Neural progenitor cell (in vitro differentiated cells): ENCODE results near the gene GPR84. TPM values are rescaled to one million over a fixed set of nuclear protein-coding genes. Genes with fewer than 3 reads are reported as not detected.

Experiments
- DNase-seq: peaks from one replicate; pipeline ENCODE4 v3.0.0-alpha.2; 2016; ENCODE audit warnings: low spot score
- H2AFZ ChIP-seq: fragments of 200-600 bp; sonication (generic); replicated peaks from 2 replicates; pipeline ENCODE4 v1.6.1; 2016; ENCODE audit warnings: antibody characterized with exemption
- H3F3A ChIP-seq: fragments of 200-600 bp; sonication (generic); 2 replicates; pipeline ENCODE4 v1.6.1; 2016; ENCODE audit warnings: antibody characterized with exemption, low read depth
- H3K27ac ChIP-seq: fragments of 200-600 bp; sonication (generic); 2 replicates; pipeline ENCODE4 v1.5.1; 2016; ENCODE audit warnings: mild to moderate bottlenecking
- H3K27me3 ChIP-seq: fragments of 200-600 bp; sonication (generic); 2 replicates; pipeline ENCODE4 v1.6.1; 2016; ENCODE audit warnings: mild to moderate bottlenecking, moderate library complexity
- H3K36me3 ChIP-seq: fragments of 200-600 bp; sonication (generic); 2 replicates; pipeline ENCODE4 v1.5.1; 2016
- H3K4me1 ChIP-seq: fragments of 200-600 bp; sonication (generic); 2 replicates; pipeline ENCODE4 v1.6.1; 2016; ENCODE audit warnings: mixed run types
- H3K4me2 ChIP-seq: fragments of 200-600 bp; sonication (generic); 2 replicates; pipeline ENCODE4 v1.6.1; 2016
- H3K4me3 ChIP-seq: fragments of 200-600 bp; sonication (generic); 2 replicates; pipeline ENCODE4 v1.5.1; 2016
- H3K79me2 ChIP-seq: fragments of 200-600 bp; sonication (generic); 2 replicates; pipeline ENCODE4 v1.6.1; 2016; ENCODE audit warnings: low read depth
- H3K9ac ChIP-seq: fragments of 200-600 bp; sonication (generic); 2 replicates; pipeline ENCODE4 v1.6.1; 2016
- H3K9me3 ChIP-seq: fragments of 200-600 bp; sonication (generic); 2 replicates; pipeline ENCODE4 v1.5.1; 2016; ENCODE audit warnings: low read depth
- H4K20me1 ChIP-seq: fragments of 200-600 bp; sonication (generic); 2 replicates; pipeline ENCODE4 v1.6.1; 2016; ENCODE audit warnings: low read depth
- H3K27ac Mint-ChIP-seq: 3 replicates; pipeline ENCODE4 v1.8.0; 2021; ENCODE audit warnings: mixed read lengths
- H3K27me3 Mint-ChIP-seq: 2 replicates; pipeline ENCODE4 v1.8.0; 2022; ENCODE audit warnings: low read depth, mild to moderate bottlenecking, inconsistent platforms, moderate library complexity, mixed read lengths; ENCODE audit not compliant: insufficient read depth
- H3K36me3 Mint-ChIP-seq: 3 replicates; pipeline ENCODE4 v1.8.0; 2021; ENCODE audit warnings: mixed read lengths
- H3K4me1 Mint-ChIP-seq: 3 replicates; pipeline ENCODE4 v1.8.0; 2021; ENCODE audit warnings: mixed read lengths
- H3K4me3 Mint-ChIP-seq: 3 replicates; pipeline ENCODE4 v1.8.0; 2021; ENCODE audit warnings: mild to moderate bottlenecking, moderate library complexity, mixed read lengths
- H3K9me3 Mint-ChIP-seq: 3 replicates; pipeline ENCODE4 v1.8.0; 2020; ENCODE audit warnings: mixed read lengths
- EZH2 ChIP-seq: fragments of 200-600 bp; sonication (generic); IDR thresholded peaks from 2 replicates; pipeline ENCODE4 v1.6.1; 2017; ENCODE audit warnings: antibody characterized with exemption, mild to moderate bottlenecking, moderate library complexity
- EZH2phosphoT487 ChIP-seq: fragments of 200-600 bp; sonication (generic); IDR thresholded peaks from 2 replicates; pipeline ENCODE4 v1.6.1; 2017; ENCODE audit warnings: antibody characterized with exemption
- total RNA-seq: library from RNA; depleted of rRNA; stranded (reverse); fragments of >200 nt; gene quantifications from 2 replicates; pipeline ENCODE4 v1.2.3, GENCODE V29; 2015; ENCODE audit warnings: low replicate concordance
- TF ChIP-seq, protein P1 (sequence below): fragments of 200-600 bp; sonication (generic); IDR thresholded peaks from 2 replicates; pipeline ENCODE4 v1.5.1; 2017; ENCODE audit warnings: antibody characterized with exemption, mild to moderate bottlenecking

Gene GPR84
- total RNA-seq, 1 donor from 2014 or later, result not detected

DNA sequence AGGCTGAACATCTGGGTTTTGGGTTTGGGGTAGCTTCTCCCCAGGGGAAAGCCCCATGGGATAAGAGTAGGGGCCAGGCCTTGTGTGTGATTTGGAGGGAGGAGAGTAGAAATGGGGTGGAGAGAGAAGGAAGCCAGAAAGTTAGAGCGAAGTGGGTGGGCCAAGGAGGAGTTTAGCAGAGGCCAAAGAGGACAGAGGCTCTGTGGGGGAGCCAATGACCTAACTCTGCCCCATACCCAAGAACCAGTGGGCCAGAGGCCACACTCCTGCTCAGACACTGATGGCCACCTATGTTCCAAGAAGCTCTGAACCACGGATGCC lies 10.9 kb upstream of the GPR84 start:
- H3K4me3 ChIP-seq, result no peak overlapping the region
- H3K9me3 Mint-ChIP-seq, result no peaks in the 10 kb centered on the region
- H3K36me3 Mint-ChIP-seq, result peaks cover 18% of the 10 kb centered on the region
- no peak overlapping the region for H3K4me2 ChIP-seq
- no peak overlapping the region for H3K4me3 Mint-ChIP-seq
- H3K36me3 ChIP-seq, result no peaks in the 10 kb centered on the region
- peaks cover 11% of the 10 kb centered on the region for H3K79me2 ChIP-seq
- no peaks in the 10 kb centered on the region for H3K27me3 ChIP-seq
- peak overlapping the region; percentile 63 for H3K27ac Mint-ChIP-seq
- H3K4me1 Mint-ChIP-seq, result peaks cover 38% of the 10 kb centered on the region
- H3K27ac ChIP-seq, result no peak overlapping the region
- no peak overlapping the region for H2AFZ ChIP-seq
- peaks cover 79% of the 10 kb centered on the region for H4K20me1 ChIP-seq
- H3K27me3 Mint-ChIP-seq, result peaks cover 5% of the 10 kb centered on the region
- H3K9me3 ChIP-seq, result no peaks in the 10 kb centered on the region
- TF ChIP-seq EZH2 (no peak), EZH2phosphoT487 (no peak)
- TF ChIP-seq, protein P1, sequence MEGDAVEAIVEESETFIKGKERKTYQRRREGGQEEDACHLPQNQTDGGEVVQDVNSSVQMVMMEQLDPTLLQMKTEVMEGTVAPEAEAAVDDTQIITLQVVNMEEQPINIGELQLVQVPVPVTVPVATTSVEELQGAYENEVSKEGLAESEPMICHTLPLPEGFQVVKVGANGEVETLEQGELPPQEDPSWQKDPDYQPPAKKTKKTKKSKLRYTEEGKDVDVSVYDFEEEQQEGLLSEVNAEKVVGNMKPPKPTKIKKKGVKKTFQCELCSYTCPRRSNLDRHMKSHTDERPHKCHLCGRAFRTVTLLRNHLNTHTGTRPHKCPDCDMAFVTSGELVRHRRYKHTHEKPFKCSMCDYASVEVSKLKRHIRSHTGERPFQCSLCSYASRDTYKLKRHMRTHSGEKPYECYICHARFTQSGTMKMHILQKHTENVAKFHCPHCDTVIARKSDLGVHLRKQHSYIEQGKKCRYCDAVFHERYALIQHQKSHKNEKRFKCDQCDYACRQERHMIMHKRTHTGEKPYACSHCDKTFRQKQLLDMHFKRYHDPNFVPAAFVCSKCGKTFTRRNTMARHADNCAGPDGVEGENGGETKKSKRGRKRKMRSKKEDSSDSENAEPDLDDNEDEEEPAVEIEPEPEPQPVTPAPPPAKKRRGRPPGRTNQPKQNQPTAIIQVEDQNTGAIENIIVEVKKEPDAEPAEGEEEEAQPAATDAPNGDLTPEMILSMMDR, result no peak
- peaks cover 15% of the 10 kb centered on the region for H3F3A ChIP-seq
- H3K9ac ChIP-seq, result no peak overlapping the region
- H3K4me1 ChIP-seq, result peaks cover 16% of the 10 kb centered on the region
- DNase-seq, result no peak

DNA sequence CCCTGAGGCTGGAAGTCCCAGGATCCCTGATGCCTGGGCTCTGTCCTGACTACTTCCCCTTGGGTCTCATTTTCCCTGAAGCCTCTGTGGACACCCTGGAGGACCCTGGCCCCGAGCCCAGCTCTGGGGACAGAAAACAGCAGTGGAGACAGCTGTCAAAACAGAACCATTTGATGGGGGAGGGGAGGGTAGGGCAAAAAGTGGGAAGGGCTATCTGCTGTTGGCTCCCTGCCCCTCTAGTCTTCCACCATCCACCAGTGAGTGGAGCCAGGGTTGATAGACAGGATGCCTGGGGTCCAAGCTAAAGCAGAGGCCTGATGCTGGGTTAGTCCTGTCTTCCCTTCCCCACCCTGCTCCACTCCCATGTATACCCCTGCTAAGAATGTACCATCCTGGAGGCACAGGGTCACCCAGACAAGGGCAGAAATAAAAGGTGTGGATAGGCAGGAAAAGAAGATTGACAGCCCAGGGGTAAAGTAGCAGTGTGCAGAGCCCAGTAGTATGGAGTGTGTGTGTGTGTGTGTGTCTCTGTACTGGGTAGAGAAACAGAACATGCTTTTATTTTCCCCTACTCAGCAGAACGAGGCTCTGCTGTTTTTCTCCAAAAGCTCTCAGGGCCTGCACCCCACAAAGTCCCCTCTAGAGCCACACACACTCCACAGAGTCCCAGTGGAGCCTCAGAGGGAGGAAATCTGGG lies 10.4 kb upstream of the GPR84 start:
- peak overlapping the region; percentile 57 for H3K27ac Mint-ChIP-seq
- Histone ChIP-seq H3K79me2 (peaks cover 11% of the 10 kb centered on the region), H4K20me1 (peaks cover 78% of the 10 kb centered on the region), H3K4me3 (no peak overlapping the region), H3K4me2 (no peak overlapping the region), H3K27ac (no peak overlapping the region), H3K27me3 (peaks cover 4% of the 10 kb centered on the region), H3K9ac (no peak overlapping the region), H3K9me3 (no peaks in the 10 kb centered on the region), H3K4me1 (peaks cover 19% of the 10 kb centered on the region), H3K36me3 (no peaks in the 10 kb centered on the region), H2AFZ (no peak overlapping the region), H3F3A (peaks cover 10% of the 10 kb centered on the region)
- peaks cover 5% of the 10 kb centered on the region for H3K27me3 Mint-ChIP-seq
- H3K36me3 Mint-ChIP-seq, result peaks cover 18% of the 10 kb centered on the region
- peaks cover 34% of the 10 kb centered on the region for H3K4me1 Mint-ChIP-seq
- H3K4me3 Mint-ChIP-seq, result no peak overlapping the region
- TF ChIP-seq, protein P1, result no peak
- TF ChIP-seq EZH2 (no peak), EZH2phosphoT487 (no peak)
- no peak for DNase-seq
- H3K9me3 Mint-ChIP-seq, result no peaks in the 10 kb centered on the region

- H3K27me3 Mint-ChIP-seq, result peaks cover 9% of the 10 kb centered on the region
- Histone ChIP-seq H3K9me3 (no peaks in the 10 kb centered on the region), H3F3A (peaks cover 12% of the 10 kb centered on the region), H3K27me3 (peaks cover 12% of the 10 kb centered on the region), H3K9ac (no peak overlapping the region), H3K36me3 (no peaks in the 10 kb centered on the region), H3K4me3 (no peak overlapping the region), H3K4me2 (no peak overlapping the region), H3K79me2 (peaks cover 11% of the 10 kb centered on the region), H3K4me1 (peaks cover 23% of the 10 kb centered on the region), H4K20me1 (peaks cover 83% of the 10 kb centered on the region), H3K27ac (no peak overlapping the region), H2AFZ (no peak overlapping the region)
- peaks cover 18% of the 10 kb centered on the region for H3K36me3 Mint-ChIP-seq
- no peak overlapping the region for H3K4me3 Mint-ChIP-seq
- H3K9me3 Mint-ChIP-seq, result no peaks in the 10 kb centered on the region
- H3K4me1 Mint-ChIP-seq, result peaks cover 35% of the 10 kb centered on the region
- no peak overlapping the region for H3K27ac Mint-ChIP-seq
- TF ChIP-seq, protein P1, result no peak
- TF ChIP-seq EZH2phosphoT487 (no peak), EZH2 (no peak)
- no peak for DNase-seq
Observed at GRCh38 chr12:54373649-54374561, 9.6 kb upstream of the GPR84 start.
